T-cell (primary cell): ENCODE measurements around the gene HDHD5. TPM values are rescaled to one million over a fixed set of nuclear protein-coding genes. Genes with fewer than 3 reads are reported as not detected.

Experiments used
- ATAC-seq, 4 experiments: fragments of 200-7000 bp in 3 of 4; fragments of 150-1000 bp in 1 of 4; cut with Tn5 transposase; replicated peaks in 1 of 4; 1 replicate in 3 of 4; 2 replicates in 1 of 4; pipeline ENCODE4 v1.10.0; 2021; ENCODE audit warnings: moderate library complexity in 3 of 4, mild to moderate bottlenecking in 2 of 4, moderate number of reproducible peaks in 1 of 4
- CTCF ChIA-PET, 2 donors: fragments of 300-600 bp; sonication (Branson Sonifier 250); formaldehyde crosslinking; loops; one replicate each; lab custom pipeline; 2022; ENCODE audit warnings: antibody characterized with exemption in 2 of 2; lab: Charles Lee
- POLR2A ChIA-PET, 2 donors: fragments of 300-600 bp; sonication (Branson Sonifier 250); formaldehyde crosslinking; loops; one replicate each; lab custom pipeline; 2022; ENCODE audit warnings: antibody characterized with exemption in 2 of 2; lab: Charles Lee
- DNase-seq, 35 experiments: peaks; one replicate each; pipeline versions ENCODE4 v3.0.0 to v3.0.0-alpha.2; 2013 to 2023
- H3K27ac ChIP-seq: one replicate; pipeline ENCODE4 v1.5.1; 2013; ENCODE audit warnings: low read length
- H3K27me3 ChIP-seq, 2 experiments: replicated peaks in 1 of 2; 1 replicate in 1 of 2; 2 replicates in 1 of 2; pipeline versions ENCODE4 v1.6.1 to v1.7.0; 2013; ENCODE audit warnings: low read length in 1 of 2, mixed read lengths in 1 of 2; ENCODE audit not compliant: control insufficient read depth in 2 of 2, insufficient read depth in 2 of 2; ENCODE audit errors: extremely low read depth in 1 of 2
- H3K36me3 ChIP-seq, 2 donors: 1 replicate in 1 of 2; 2 replicates in 1 of 2; pipeline versions ENCODE4 v1.6.1 to v1.7.0; 2013; ENCODE audit warnings: low read length in 1 of 2; ENCODE audit not compliant: control insufficient read depth in 2 of 2, insufficient read depth in 1 of 2; ENCODE audit errors: extremely low read depth in 1 of 2
- H3K4me1 ChIP-seq, 2 experiments: 1 replicate in 1 of 2; 2 replicates in 1 of 2; pipeline versions ENCODE4 v1.6.1 to v1.7.0; 2013; ENCODE audit warnings: low read length in 2 of 2, mixed read lengths in 1 of 2; ENCODE audit not compliant: insufficient read depth in 2 of 2, control insufficient read depth in 1 of 2; ENCODE audit errors: extremely low read depth in 1 of 2
- H3K4me3 ChIP-seq, 2 donors: 1 replicate in 1 of 2; 2 replicates in 1 of 2; pipeline versions ENCODE4 v1.5.1 to v1.7.0; 2013; ENCODE audit warnings: mild to moderate bottlenecking in 2 of 2, low read length in 1 of 2, moderate library complexity in 1 of 2; ENCODE audit not compliant: control insufficient read depth in 1 of 2; ENCODE audit errors: extremely low read depth in 1 of 2
- H3K9me3 ChIP-seq: 2 replicates; pipeline ENCODE4 v1.7.0; 2013
- H3K27ac Mint-ChIP-seq, 2 donors: one replicate each; pipeline ENCODE4 v1.8.0; 2020 to 2021; ENCODE audit warnings: mild to moderate bottlenecking in 2 of 2, mixed read lengths in 2 of 2
- H3K27me3 Mint-ChIP-seq, 2 donors: one replicate each; pipeline ENCODE4 v1.8.0; 2021 to 2022; ENCODE audit warnings: mixed read lengths in 2 of 2
- H3K36me3 Mint-ChIP-seq: one replicate; pipeline ENCODE4 v1.8.0; 2021; ENCODE audit warnings: mixed read lengths
- H3K4me1 Mint-ChIP-seq, 3 donors: one replicate each; pipeline ENCODE4 v1.8.0; 2020 to 2022; ENCODE audit warnings: mixed read lengths in 3 of 3, mild to moderate bottlenecking in 1 of 3
- H3K4me3 Mint-ChIP-seq, 3 donors: one replicate each; pipeline ENCODE4 v1.8.0; 2020 to 2022; ENCODE audit warnings: mild to moderate bottlenecking in 3 of 3, mixed read lengths in 3 of 3, moderate library complexity in 3 of 3
- H3K9me3 Mint-ChIP-seq, 3 donors: one replicate each; pipeline ENCODE4 v1.8.0; 2020 to 2022; ENCODE audit warnings: mixed read lengths in 3 of 3
- WGBS: methylation state at CpG from one replicate; pipeline ENCODE4 v1.1.5; 2013; ENCODE audit warnings: missing lambda C conversion rate; ENCODE audit not compliant: insufficient coverage; 5-methylcytosine and 5-hydroxymethylcytosine counted together
- total RNA-seq, 35 experiments: library from RNA in 6 of 35; stranded (reverse) in 6 of 35; fragments of 120-200 nt in 1 of 35; gene quantifications; one replicate each; pipeline versions ENCODE4 v1.2.1 to v1.2.4 and lab custom pipeline; 2013 to 2026

HDHD5 gene
- total RNA-seq, 5 donors from 2014 or later (not counting 1 experiment from before 2014, with no cell fraction given), result 17.6 to 34.2 (median 30.1) TPM

- Histone ChIP-seq H3K4me3 (no peak overlapping the region), H3K9me3 (no peaks in the 10 kb centered on the region), H3K27me3 (no peaks in the 10 kb centered on the region), H3K4me1 (peaks cover 73 to 88% of the 10 kb centered on the region in 2 experiments), H3K27ac (no peak overlapping the region), H3K36me3 (peaks cover 21 to 89% of the 10 kb centered on the region in 2 donors)
- WGBS, result 93% methylated on average over 3 of the region's 7 CpGs
- Mint-ChIP-seq H3K4me3 (peak overlapping the region in 1 of 3 donors; percentile 77), H3K9me3 (no peaks in the 10 kb centered on the region), H3K27ac (peak overlapping the region; percentile 82 to 92), H3K27me3 (no peaks in the 10 kb centered on the region), H3K4me1 (peaks cover 82 to 86% (median 86%) of the 10 kb centered on the region in 3 donors), H3K36me3 (peaks cover 64% of the 10 kb centered on the region)
- DNase-seq (no peak), ATAC-seq (no peak)
- ChIA-PET POLR2A (no interaction called here), CTCF (no interaction called here)
Observed at GRCh38 chr22:17102297-17102667, 56.8 kb downstream of the HDHD5 start.

- CTCF ChIA-PET, result interaction anchor here in 1 of 2 donors (0.5 kb wide), 1 partner anchor 112 kb away, joined by 5 read pairs; no protein-coding TSS in a partner anchor
- no peak overlapping the region for H3K4me3 ChIP-seq
- no peak overlapping the region for H3K27ac ChIP-seq
- WGBS, result 85% methylated on average over 12 of the region's 14 CpGs
- peaks cover 82 to 86% (median 86%) of the 10 kb centered on the region in 3 donors for H3K4me1 Mint-ChIP-seq
- peaks cover 73 to 87% of the 10 kb centered on the region in 2 experiments for H3K4me1 ChIP-seq
- H3K9me3 Mint-ChIP-seq, result no peaks in the 10 kb centered on the region
- no peak for DNase-seq
- no peaks in the 10 kb centered on the region for H3K27me3 Mint-ChIP-seq
- peak overlapping the region in 1 of 3 donors; percentile 77 for H3K4me3 Mint-ChIP-seq
- peak overlapping the region; percentile 82 to 92 for H3K27ac Mint-ChIP-seq
- POLR2A ChIA-PET, result no interaction called here
- peaks cover 21 to 86% of the 10 kb centered on the region in 2 donors for H3K36me3 ChIP-seq
- no peaks in the 10 kb centered on the region for H3K9me3 ChIP-seq
- no peak for ATAC-seq
- H3K36me3 Mint-ChIP-seq, result peaks cover 62% of the 10 kb centered on the region
- H3K27me3 ChIP-seq, result no peaks in the 10 kb centered on the region
Observed at GRCh38 chr22:17101475-17102296, 57.4 kb downstream of the HDHD5 start.

- ChIA-PET CTCF (no interaction called here), POLR2A (no interaction called here)
- no peak for ATAC-seq
- H3K9me3 Mint-ChIP-seq, result no peaks in the 10 kb centered on the region
- WGBS, result 71% methylated on average over 5 of the region's 6 CpGs
- Histone ChIP-seq H3K4me3 (no peak overlapping the region), H3K27me3 (no peaks in the 10 kb centered on the region), H3K27ac (no peak overlapping the region), H3K4me1 (peaks cover 73 to 87% of the 10 kb centered on the region in 2 experiments), H3K36me3 (peaks cover 16 to 81% of the 10 kb centered on the region in 2 donors), H3K9me3 (no peaks in the 10 kb centered on the region)
- H3K4me1 Mint-ChIP-seq, result peaks cover 79 to 86% (median 84%) of the 10 kb centered on the region in 3 donors
- H3K27me3 Mint-ChIP-seq, result no peaks in the 10 kb centered on the region
- H3K27ac Mint-ChIP-seq, result peak overlapping the region; percentile 82 to 92
- no peak for DNase-seq
- peak overlapping the region in 1 of 3 donors; percentile 77 for H3K4me3 Mint-ChIP-seq
- peaks cover 59% of the 10 kb centered on the region for H3K36me3 Mint-ChIP-seq
Observed at GRCh38 chr22:17100621-17101020, 58.5 kb downstream of the HDHD5 start.

DNA sequence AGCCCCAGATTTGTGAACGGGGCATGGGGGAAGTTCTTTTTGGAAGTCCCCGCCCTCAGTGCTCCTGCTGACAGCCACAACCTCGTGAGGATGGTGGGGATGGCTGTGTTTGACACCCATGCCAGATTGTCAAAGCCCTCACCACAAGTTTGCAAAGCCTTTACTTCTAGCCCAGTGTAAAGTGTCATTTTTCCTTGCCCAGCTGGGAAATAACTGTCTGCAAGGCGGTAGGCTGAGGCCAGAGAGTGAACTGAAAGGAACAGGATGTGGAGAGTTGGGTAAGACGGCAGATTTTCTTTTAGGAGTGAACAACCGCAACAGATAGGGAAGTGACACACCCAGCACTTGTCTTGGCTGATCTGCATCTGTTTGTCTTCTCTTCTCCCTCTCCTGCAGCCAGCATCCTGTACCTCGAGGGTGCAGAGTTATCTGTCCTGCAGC lies 60.7 kb downstream of the HDHD5 start:
- POLR2A ChIA-PET, result no interaction called here
- peak overlapping the region; percentile 63 to 77 (median 63) for H3K4me3 Mint-ChIP-seq
- peaks cover 54% of the 10 kb centered on the region for H3K36me3 Mint-ChIP-seq
- 0% methylated on average over 3 of the region's 7 CpGs for WGBS
- peak overlapping the region; percentile 92 to 94 for H3K27ac Mint-ChIP-seq
- Histone ChIP-seq H3K27me3 (no peaks in the 10 kb centered on the region), H3K4me1 (peaks cover 80 to 83% of the 10 kb centered on the region in 2 experiments), H3K36me3 (peaks cover 9 to 65% of the 10 kb centered on the region in 2 donors), H3K27ac (peak overlapping the region; percentile 35), H3K9me3 (no peaks in the 10 kb centered on the region), H3K4me3 (peak overlapping the region in 1 of 2 donors; percentile 25)
- CTCF ChIA-PET, result no interaction called here
- H3K27me3 Mint-ChIP-seq, result no peaks in the 10 kb centered on the region
- no peaks in the 10 kb centered on the region for H3K9me3 Mint-ChIP-seq
- peak; percentile 87 to 95 (median 90) for ATAC-seq
- DNase-seq, result peak in 14 of 35 experiments; percentile 20 to 63 (median 33)
- H3K4me1 Mint-ChIP-seq, result peaks cover 91 to 93% (median 92%) of the 10 kb centered on the region in 3 donors

- H3K27ac Mint-ChIP-seq, result peak overlapping the region; percentile 92 to 94
- H3K4me1 Mint-ChIP-seq, result peaks cover 93 to 96% (median 95%) of the 10 kb centered on the region in 3 donors
- Histone ChIP-seq H3K27me3 (no peaks in the 10 kb centered on the region), H3K36me3 (peaks cover 4 to 58% of the 10 kb centered on the region in 2 donors), H3K4me3 (no peak overlapping the region), H3K27ac (peak overlapping the region; percentile 35), H3K9me3 (no peaks in the 10 kb centered on the region), H3K4me1 (peaks cover 77 to 85% of the 10 kb centered on the region in 2 experiments)
- ChIA-PET POLR2A (no interaction called here), CTCF (no interaction called here)
- H3K36me3 Mint-ChIP-seq, result peaks cover 50% of the 10 kb centered on the region
- no peak for DNase-seq
- ATAC-seq, result no peak
- WGBS, result 86% methylated on average over 4 of the region's 6 CpGs
- H3K4me3 Mint-ChIP-seq, result peak overlapping the region in 1 of 3 donors; percentile 77
- no peaks in the 10 kb centered on the region for H3K27me3 Mint-ChIP-seq
- no peaks in the 10 kb centered on the region for H3K9me3 Mint-ChIP-seq
Observed at GRCh38 chr22:17097701-17098100, 61.4 kb downstream of the HDHD5 start.

DNA sequence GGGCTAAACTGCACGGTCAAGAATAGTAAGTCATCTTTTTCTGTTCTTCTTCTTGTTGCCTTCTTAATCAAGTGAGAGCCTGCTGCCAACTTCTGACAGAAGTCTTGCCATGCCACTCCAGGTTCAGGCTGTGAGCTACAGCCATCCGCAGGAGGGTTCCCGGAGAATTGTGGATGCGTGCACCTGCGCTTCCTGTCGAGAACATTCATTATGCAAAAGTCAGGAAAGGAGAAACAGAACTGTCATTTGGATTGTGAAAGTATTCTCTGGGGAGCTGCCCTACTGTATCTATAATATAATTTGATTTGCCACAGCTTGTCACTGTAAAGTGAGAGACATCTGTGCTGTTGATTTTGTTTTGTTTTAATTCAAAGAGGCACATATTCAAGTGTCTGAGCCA lies 62.0 kb downstream of the HDHD5 start:
- 100% methylated on average over 2 of the region's 6 CpGs for WGBS
- no peaks in the 10 kb centered on the region for H3K27me3 Mint-ChIP-seq
- no peaks in the 10 kb centered on the region for H3K27me3 ChIP-seq
- CTCF ChIA-PET, result no interaction called here
- POLR2A ChIA-PET, result no interaction called here
- no peaks in the 10 kb centered on the region for H3K9me3 Mint-ChIP-seq
- H3K4me3 Mint-ChIP-seq, result peak overlapping the region in 1 of 3 donors; percentile 77
- H3K27ac Mint-ChIP-seq, result peak overlapping the region; percentile 92 to 94
- H3K36me3 Mint-ChIP-seq, result peaks cover 46% of the 10 kb centered on the region
- no peak overlapping the region for H3K4me3 ChIP-seq
- peaks cover 94 to 97% (median 97%) of the 10 kb centered on the region in 3 donors for H3K4me1 Mint-ChIP-seq
- peaks cover 75 to 81% of the 10 kb centered on the region in 2 experiments for H3K4me1 ChIP-seq
- no peak for DNase-seq
- no peaks in the 10 kb centered on the region for H3K9me3 ChIP-seq
- H3K36me3 ChIP-seq, result peaks cover 4 to 52% of the 10 kb centered on the region in 2 donors
- H3K27ac ChIP-seq, result no peak overlapping the region
- no peak for ATAC-seq
